Vagina (tissue), 2 donors: ENCODE results near the gene SLX4IP. TPM values are rescaled to one million over a fixed set of nuclear protein-coding genes. Genes with fewer than 3 reads are reported as not detected.

Source experiments
- DNase-seq, 2 donors: peaks; one replicate each; pipeline ENCODE4 v3.0.0-alpha.2; 2017; ENCODE audit errors: extremely low spot score in 2 of 2
- H3K27ac ChIP-seq: fragments of 200-600 bp; sonication (generic); one replicate; pipeline ENCODE4 v1.5.1; 2019
- H3K27me3 ChIP-seq: fragments of 200-600 bp; sonication (generic); one replicate; pipeline ENCODE4 v1.5.1; 2019
- H3K36me3 ChIP-seq, 2 donors: fragments of 200-600 bp; sonication (generic); one replicate each; pipeline ENCODE4 v1.5.1; 2017 to 2019
- H3K4me1 ChIP-seq: fragments of 200-600 bp; sonication (generic); one replicate; pipeline ENCODE4 v1.5.1; 2019
- H3K4me3 ChIP-seq, 2 donors: fragments of 200-600 bp; sonication (generic); 1 replicate in 1 of 2; 2 replicates in 1 of 2; pipeline ENCODE4 v1.5.1; 2016 to 2019
- H3K9me3 ChIP-seq: fragments of 200-600 bp; sonication (generic); one replicate; pipeline ENCODE4 v1.5.1; 2019
- POLR2A ChIP-seq, 2 donors: fragments of 450-650 bp; IDR thresholded peaks; one replicate each; pipeline ENCODE4 v1.6.1; 2017; ENCODE audit warnings: antibody characterized with exemption in 2 of 2, mild to moderate bottlenecking in 2 of 2, moderate library complexity in 2 of 2
- POLR2AphosphoS5 ChIP-seq, 2 donors: sonication (generic); formaldehyde crosslinking; IDR thresholded peaks; one replicate each; pipeline ENCODE4 v1.9.0; 2017; ENCODE audit warnings: antibody characterized with exemption in 2 of 2, mild to moderate bottlenecking in 2 of 2, low read depth in 1 of 2; ENCODE audit not compliant: insufficient read depth in 1 of 2
- intact Hi-C: fragments of 100-400 bp; cut with DNase I; formaldehyde crosslinking; loops from one replicate; pipeline ENCODE4 v1.15.1; 2023
- total RNA-seq: library from RNA; depleted of rRNA; stranded (reverse); fragments of >200 nt; gene quantifications from one replicate; pipeline ENCODE4 v1.2.3, GENCODE V29; 2016
- TF ChIP-seq, protein P1 (sequence below), 3 experiments: fragments of 450-650 bp in 2 of 3; fragments of 200-600 bp in 1 of 3; sonication (generic) in 1 of 3; IDR thresholded peaks; one replicate each; pipeline ENCODE4 v1.5.1; 2017 to 2019; ENCODE audit warnings: antibody characterized with exemption in 3 of 3, mild to moderate bottlenecking in 2 of 3, moderate library complexity in 2 of 3

The SLX4IP gene
- total RNA-seq, 1 donor from 2014 or later, result 4.9 TPM

DNA sequence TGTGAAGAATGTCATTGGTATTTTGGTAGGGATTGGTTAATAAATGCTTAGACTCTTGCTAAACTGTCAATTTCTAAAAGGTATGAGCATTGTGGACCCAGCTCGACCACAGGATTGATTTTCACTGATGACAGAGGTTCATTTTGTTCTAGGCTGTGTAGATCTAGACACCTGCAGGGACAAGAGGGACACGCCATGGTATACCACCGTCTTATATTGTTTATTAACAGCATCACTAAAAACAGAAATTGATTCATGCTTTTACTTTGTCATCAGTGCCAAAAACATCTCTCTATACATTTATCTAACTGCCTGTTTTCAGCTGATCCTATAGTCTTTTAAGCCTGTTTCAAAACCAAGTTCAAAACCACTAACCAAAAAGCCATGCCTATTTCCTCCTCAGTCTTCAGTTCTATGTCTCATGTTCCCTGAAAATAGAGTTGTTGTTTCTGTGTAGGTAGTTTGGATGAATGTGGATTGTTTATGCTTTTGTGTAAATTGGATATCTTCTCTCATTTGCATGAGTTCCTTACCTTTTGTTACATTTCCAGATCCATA, 128.9 kb downstream of the SLX4IP start:
- no peaks in the 10 kb centered on the region for H3K36me3 ChIP-seq
- H3K27me3 ChIP-seq, result no peaks in the 10 kb centered on the region
- intact Hi-C loops, result no loop called here
- H3K4me3 ChIP-seq, result no peak overlapping the region
- H3K4me1 ChIP-seq, result peaks cover 20% of the 10 kb centered on the region
- H3K27ac ChIP-seq, result no peak overlapping the region
- TF ChIP-seq POLR2A (IDR thresholded peaks at IDR 0.05) (no peak), POLR2AphosphoS5 (IDR thresholded peaks at IDR 0.05; ENCODE audit: insufficient read depth in 1 of 2, low read depth in 1 of 2) (no peak)
- TF ChIP-seq, protein P1, sequence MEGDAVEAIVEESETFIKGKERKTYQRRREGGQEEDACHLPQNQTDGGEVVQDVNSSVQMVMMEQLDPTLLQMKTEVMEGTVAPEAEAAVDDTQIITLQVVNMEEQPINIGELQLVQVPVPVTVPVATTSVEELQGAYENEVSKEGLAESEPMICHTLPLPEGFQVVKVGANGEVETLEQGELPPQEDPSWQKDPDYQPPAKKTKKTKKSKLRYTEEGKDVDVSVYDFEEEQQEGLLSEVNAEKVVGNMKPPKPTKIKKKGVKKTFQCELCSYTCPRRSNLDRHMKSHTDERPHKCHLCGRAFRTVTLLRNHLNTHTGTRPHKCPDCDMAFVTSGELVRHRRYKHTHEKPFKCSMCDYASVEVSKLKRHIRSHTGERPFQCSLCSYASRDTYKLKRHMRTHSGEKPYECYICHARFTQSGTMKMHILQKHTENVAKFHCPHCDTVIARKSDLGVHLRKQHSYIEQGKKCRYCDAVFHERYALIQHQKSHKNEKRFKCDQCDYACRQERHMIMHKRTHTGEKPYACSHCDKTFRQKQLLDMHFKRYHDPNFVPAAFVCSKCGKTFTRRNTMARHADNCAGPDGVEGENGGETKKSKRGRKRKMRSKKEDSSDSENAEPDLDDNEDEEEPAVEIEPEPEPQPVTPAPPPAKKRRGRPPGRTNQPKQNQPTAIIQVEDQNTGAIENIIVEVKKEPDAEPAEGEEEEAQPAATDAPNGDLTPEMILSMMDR (IDR thresholded peaks at IDR 0.05), result no peak
- DNase-seq, result no peak
- no peaks in the 10 kb centered on the region for H3K9me3 ChIP-seq

DNA sequence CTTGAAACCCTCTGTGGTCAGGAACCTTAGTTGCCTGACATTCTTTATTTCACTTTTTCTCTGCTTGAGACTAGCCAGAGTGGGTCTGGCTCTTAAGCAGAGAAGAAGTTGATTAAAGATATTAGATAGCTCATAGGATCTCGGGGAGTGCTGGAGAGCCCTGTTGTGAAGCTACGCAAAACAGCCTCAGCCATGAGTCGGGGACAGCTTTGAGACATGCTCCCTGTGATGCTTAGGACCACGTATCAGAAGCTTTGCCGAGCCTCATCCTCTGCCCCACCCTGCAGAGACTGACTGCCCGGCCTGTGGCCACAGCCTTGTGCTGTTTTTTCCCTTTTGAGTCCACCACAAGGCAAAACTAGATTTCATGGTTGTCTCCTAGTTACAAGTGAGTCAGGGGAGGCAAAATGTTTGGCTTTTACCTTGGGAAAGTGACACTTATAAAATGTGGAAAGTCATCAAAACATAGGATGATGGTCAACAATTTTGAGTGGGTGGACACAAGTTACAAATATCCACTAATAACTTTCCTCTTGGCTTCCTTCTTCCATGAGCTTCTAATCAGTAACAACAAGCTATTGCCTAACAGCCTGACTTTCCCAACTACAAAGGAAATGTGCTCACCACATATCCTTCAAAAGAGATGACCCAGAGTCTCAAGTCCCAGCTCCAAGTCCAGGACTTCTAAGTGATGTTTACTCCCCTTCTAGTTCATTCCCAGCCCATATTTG, 130.3 kb downstream of the SLX4IP start:
- Histone ChIP-seq H3K27ac (peak overlapping the region; percentile 65), H3K4me3 (no peak overlapping the region), H3K4me1 (peaks cover 13% of the 10 kb centered on the region), H3K36me3 (no peaks in the 10 kb centered on the region), H3K27me3 (no peaks in the 10 kb centered on the region), H3K9me3 (no peaks in the 10 kb centered on the region)
- intact Hi-C loops, result no loop called here
- DNase-seq, result no peak
- TF ChIP-seq POLR2AphosphoS5 (IDR thresholded peaks at IDR 0.05; ENCODE audit: insufficient read depth in 1 of 2, low read depth in 1 of 2), result peak; percentile 33 to 49
- TF ChIP-seq, protein P1 (IDR thresholded peaks at IDR 0.05), result no peak

DNA sequence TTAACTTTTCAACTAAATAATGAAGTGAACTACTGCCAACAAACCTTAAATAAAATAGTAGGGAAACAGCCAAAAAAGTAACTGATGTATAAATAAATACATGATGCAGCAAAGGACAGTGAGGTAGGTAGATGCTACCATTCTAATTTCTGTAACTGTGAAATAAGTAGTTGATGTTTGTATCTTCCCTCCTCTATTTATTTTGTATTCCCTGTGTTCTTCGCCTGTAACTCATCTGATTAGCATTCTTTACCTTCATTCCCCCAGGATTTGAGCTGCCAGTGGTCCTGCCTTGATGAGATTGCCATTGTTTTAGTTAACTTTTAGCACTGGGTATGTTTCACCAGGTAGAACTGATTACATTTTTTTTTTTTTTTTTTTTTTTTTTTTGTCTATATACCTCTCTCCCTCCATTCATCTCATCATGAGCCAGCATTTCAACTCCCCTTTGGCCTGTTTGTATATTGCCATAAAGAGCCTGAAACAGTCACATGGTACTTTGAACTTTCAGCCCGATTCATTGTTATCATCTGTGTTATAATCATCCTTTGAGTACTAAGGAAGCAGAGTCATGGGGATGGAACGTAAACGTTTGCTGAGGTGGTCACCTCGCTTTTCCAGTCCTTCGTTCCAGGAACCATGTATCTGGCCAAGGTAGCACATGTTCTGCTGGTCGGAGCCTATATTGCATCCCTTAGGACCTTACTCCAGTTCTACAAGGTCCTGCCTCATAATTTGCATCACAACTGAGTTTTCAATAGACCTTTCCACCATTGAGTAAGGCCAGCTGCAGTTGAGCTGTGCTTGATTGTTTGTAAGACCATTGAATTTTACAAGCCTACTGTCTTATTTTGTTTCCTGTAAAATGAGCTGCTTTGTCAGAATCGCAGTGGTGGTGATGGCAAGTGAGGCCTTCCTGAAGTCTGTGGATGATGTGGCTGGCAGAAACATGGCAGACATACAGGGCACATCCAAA, 131.1 kb downstream of the SLX4IP start:
- DNase-seq, result no peak
- Histone ChIP-seq H3K4me3 (no peak overlapping the region), H3K36me3 (no peaks in the 10 kb centered on the region), H3K9me3 (no peaks in the 10 kb centered on the region), H3K27me3 (no peaks in the 10 kb centered on the region), H3K27ac (peak overlapping the region; percentile 65), H3K4me1 (peaks cover 13% of the 10 kb centered on the region)
- TF ChIP-seq, protein P1 (IDR thresholded peaks at IDR 0.05), result no peak
- TF ChIP-seq POLR2A (IDR thresholded peaks at IDR 0.05), result no peak
- intact Hi-C loops, result no loop called here

DNA sequence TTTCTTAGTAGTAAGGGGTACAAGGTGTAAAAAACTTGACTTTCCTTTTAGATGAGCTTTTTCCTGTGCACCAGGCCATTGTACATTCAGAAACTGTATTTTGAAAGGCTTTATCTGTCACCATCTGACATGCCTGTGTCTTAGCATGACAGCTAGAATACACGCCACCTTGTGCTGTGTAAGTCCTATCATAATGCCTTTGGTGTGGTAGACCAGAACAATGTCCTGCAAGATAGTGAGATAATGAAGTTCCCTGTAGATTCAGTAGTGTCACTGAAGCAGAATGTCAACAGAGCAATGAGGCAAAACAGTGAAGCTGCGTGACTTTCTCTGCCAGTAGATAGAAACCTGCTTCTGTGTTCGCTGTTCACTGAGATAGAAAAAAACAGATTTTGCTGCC, 132.9 kb downstream of the SLX4IP start:
- Histone ChIP-seq H3K36me3 (no peaks in the 10 kb centered on the region), H3K9me3 (no peaks in the 10 kb centered on the region), H3K4me1 (peaks cover 27% of the 10 kb centered on the region), H3K27ac (no peak overlapping the region), H3K27me3 (no peaks in the 10 kb centered on the region), H3K4me3 (no peak overlapping the region)
- TF ChIP-seq, protein P1 (IDR thresholded peaks at IDR 0.05), result no peak
- TF ChIP-seq POLR2A (IDR thresholded peaks at IDR 0.05) (no peak), POLR2AphosphoS5 (IDR thresholded peaks at IDR 0.05; ENCODE audit: insufficient read depth in 1 of 2, low read depth in 1 of 2) (no peak)
- DNase-seq, result no peak
- intact Hi-C loops, result no loop called here
